Kidney epithelial cell (primary cell): ENCODE measurements around the gene ATXN7. TPM values are rescaled to one million over a fixed set of nuclear protein-coding genes. Genes with fewer than 3 reads are reported as not detected.

Source experiments
- DNase-seq: peaks from one replicate; pipeline ENCODE4 v3.0.0-alpha.2; 2010; ENCODE audit warnings: low read depth
- H3K27me3 ChIP-seq: 2 replicates; pipeline ENCODE4 v1.6.0; 2011; ENCODE audit warnings: low read length; ENCODE audit not compliant: control insufficient read depth, insufficient read depth
- H3K36me3 ChIP-seq: 2 replicates; pipeline ENCODE4 v1.5.1; 2011; ENCODE audit warnings: low read length; ENCODE audit not compliant: control insufficient read depth, insufficient read depth
- H3K4me3 ChIP-seq: 2 replicates; pipeline ENCODE4 v1.5.1; 2011; ENCODE audit warnings: low read depth, mild to moderate bottlenecking, control low read depth, low read length
- total RNA-seq: library from RNA; depleted of rRNA; stranded (reverse); fragments of >200 nt; gene quantifications from 2 replicates; pipeline ENCODE4 v1.2.3, GENCODE V29; 2015
- TF ChIP-seq, protein P1 (sequence below): IDR thresholded peaks from 2 replicates; pipeline ENCODE4 v1.5.1; 2011; ENCODE audit warnings: mild to moderate bottlenecking, moderate library complexity, low read length, control low read depth, inconsistent platforms; ENCODE audit not compliant: insufficient read depth, poor library complexity, severe bottlenecking

ATXN7 gene
- total RNA-seq, 1 donor from 2014 or later: 12.3 TPM

DNA sequence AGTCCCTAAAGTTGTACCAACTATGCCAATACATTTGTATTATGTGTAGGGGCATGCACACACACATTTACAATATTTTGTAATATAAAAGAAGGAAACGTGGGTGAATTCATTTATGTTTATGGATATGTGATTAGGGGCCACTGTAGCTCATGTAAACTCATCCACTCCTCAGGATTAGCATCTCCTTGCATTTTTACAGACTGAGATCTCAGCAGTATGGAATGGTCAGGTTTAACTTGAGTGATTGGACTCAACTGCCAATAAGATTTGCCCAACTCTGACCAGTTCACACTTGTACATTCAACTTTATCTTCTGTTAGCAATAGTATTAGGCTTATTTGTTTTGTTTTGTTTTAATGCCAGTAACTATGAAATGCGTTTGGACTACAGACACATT, 123.2 kb downstream of the ATXN7 start:
- DNase-seq: no peak

DNA sequence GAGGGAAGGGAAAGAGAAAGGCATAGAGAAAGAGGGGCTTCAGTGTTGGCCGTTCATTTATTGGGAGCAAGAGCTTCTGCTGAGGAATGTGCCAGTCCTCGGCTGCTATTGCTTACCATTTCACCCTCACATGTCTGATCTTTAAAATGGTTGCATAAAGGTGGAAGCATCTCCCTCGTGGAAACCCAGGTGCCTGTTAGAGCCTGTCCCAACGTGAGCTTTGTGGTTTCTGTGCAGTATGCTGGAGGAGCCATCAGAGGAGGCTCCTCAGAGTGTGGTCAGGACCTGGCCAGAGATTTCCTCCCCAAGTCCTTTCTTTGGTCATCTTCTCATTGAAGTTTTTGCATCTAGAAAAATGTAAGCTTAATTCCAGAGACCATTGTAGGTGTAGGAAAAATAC, 125.3 kb downstream of the ATXN7 start:
- DNase-seq: no peak
- TF ChIP-seq, protein P1, sequence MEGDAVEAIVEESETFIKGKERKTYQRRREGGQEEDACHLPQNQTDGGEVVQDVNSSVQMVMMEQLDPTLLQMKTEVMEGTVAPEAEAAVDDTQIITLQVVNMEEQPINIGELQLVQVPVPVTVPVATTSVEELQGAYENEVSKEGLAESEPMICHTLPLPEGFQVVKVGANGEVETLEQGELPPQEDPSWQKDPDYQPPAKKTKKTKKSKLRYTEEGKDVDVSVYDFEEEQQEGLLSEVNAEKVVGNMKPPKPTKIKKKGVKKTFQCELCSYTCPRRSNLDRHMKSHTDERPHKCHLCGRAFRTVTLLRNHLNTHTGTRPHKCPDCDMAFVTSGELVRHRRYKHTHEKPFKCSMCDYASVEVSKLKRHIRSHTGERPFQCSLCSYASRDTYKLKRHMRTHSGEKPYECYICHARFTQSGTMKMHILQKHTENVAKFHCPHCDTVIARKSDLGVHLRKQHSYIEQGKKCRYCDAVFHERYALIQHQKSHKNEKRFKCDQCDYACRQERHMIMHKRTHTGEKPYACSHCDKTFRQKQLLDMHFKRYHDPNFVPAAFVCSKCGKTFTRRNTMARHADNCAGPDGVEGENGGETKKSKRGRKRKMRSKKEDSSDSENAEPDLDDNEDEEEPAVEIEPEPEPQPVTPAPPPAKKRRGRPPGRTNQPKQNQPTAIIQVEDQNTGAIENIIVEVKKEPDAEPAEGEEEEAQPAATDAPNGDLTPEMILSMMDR: no peak
- Histone ChIP-seq H3K4me3 (no peak overlapping the region), H3K36me3 (peaks cover 3% of the 10 kb centered on the region), H3K27me3 (no peaks in the 10 kb centered on the region)

More for the DNA sequence above, 123.2 kb downstream of the ATXN7 start:
- H3K36me3 ChIP-seq: peaks cover 3% of the 10 kb centered on the region
- TF ChIP-seq, protein P1: no peak
- no peak overlapping the region for H3K4me3 ChIP-seq
- H3K27me3 ChIP-seq: no peaks in the 10 kb centered on the region

DNA sequence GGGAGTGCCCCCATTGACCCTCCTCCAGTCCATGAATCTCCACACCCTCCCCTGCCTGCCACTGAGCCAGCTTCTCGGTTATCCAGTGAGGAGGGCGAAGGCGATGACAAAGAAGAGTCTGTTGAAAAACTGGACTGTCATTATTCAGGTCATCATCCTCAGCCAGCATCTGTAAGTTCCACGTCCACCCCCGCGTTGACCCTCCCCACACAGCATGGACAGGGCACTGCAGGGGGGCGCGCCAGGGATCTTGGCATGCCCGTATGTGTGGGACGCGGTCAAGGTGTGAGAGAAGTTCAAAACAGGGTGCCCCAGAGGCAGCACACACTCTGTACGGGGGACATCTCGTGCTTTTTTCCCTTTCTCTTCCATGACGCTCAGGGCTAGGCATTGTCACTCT, 126.5 kb downstream of the ATXN7 start:
- Histone ChIP-seq H3K36me3 (peaks cover 3% of the 10 kb centered on the region), H3K4me3 (no peak overlapping the region), H3K27me3 (no peaks in the 10 kb centered on the region)
- no peak for DNase-seq
- TF ChIP-seq, protein P1: no peak

DNA sequence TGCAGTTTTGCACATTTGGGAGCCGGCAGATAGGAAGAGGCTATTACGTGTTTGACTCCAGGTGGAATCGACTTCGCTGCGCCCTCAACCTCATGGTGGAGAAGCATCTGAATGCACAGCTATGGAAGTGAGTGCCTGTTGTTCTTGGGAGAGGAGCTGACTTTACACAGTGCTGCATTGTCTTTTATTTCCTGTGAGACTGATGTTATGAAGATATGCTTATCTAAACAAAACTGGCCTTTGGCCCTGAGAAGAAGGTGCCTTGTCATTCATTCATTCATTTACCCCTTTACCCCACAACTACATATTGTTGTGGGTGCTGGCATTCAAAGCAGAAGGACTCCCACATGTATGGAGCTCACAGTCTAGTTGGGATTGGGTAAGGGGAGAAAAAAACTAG, 127.1 kb downstream of the ATXN7 start:
- H3K4me3 ChIP-seq: no peak overlapping the region
- H3K27me3 ChIP-seq: no peaks in the 10 kb centered on the region
- H3K36me3 ChIP-seq: peaks cover 3% of the 10 kb centered on the region
- no peak for DNase-seq
- TF ChIP-seq, protein P1: no peak

DNA sequence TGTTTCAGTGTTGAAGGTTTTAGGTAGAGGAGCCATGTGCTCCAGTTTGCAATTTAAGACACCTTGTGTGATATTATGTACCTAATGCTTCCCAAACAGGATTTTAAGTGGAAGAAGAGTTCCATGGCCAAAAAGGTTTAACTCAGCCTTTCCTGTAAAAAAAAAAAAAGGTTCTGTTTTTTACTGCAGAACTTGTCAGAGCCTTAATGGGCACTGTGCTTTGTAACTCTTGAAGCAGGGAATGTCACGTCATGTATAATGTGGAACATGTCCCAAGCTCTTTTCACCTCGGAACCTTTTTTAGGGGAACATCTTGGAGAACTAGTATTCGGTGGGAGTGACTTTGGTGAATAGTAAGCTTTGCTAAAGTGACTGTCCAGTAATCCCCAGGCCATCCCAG, 128.0 kb downstream of the ATXN7 start:
- TF ChIP-seq, protein P1: no peak
- DNase-seq: no peak
- Histone ChIP-seq H3K4me3 (no peak overlapping the region), H3K36me3 (peaks cover 3% of the 10 kb centered on the region), H3K27me3 (no peaks in the 10 kb centered on the region)

DNA sequence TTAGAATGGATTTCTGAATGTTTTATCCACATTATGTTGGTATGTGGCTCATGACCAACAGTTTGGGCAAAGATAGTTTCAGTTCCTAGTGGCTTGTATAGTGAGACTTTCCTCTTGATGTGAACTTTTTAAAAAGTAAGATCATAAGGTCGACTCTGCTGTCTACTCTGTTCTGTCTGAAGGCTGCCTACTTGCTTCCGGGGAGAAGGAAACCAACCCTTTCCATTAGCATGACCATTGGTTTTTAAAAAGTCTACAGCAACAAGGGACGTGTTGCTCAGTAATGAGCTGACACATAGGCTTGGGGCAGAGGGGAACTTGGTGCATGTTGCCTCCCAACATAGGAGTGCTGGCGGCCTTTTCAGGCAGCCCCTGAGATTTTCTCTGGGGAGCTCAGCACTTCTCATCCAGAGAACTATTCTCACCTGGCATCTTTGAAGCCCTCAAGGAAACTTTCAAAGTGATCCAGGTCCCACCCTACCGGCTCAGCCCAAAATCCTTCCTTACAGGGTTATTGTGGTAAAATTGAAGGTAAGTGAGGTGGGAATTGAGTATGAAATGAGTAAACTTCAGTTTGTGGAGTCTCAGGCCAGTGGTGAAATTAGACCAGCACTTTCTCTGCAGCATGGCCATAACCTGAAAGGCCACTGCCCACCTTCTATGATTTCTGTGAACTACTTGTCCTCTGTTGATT, 129.0 kb downstream of the ATXN7 start:
- TF ChIP-seq, protein P1: no peak
- no peaks in the 10 kb centered on the region for H3K27me3 ChIP-seq
- DNase-seq: no peak
- H3K4me3 ChIP-seq: no peak overlapping the region
- H3K36me3 ChIP-seq: peaks cover 3% of the 10 kb centered on the region
